GM18517 (cell line): Measurements from ENCODE around the gene GLCCI1.

Experiments used
- ATAC-seq: cut with Tn5 transposase; IDR thresholded peaks from one replicate; pipeline ENCODE4 v1.9.1; 2021; ENCODE audit warnings: mild to moderate bottlenecking, moderate library complexity; ENCODE audit not compliant: unreplicated experiment

Gene GLCCI1

DNA sequence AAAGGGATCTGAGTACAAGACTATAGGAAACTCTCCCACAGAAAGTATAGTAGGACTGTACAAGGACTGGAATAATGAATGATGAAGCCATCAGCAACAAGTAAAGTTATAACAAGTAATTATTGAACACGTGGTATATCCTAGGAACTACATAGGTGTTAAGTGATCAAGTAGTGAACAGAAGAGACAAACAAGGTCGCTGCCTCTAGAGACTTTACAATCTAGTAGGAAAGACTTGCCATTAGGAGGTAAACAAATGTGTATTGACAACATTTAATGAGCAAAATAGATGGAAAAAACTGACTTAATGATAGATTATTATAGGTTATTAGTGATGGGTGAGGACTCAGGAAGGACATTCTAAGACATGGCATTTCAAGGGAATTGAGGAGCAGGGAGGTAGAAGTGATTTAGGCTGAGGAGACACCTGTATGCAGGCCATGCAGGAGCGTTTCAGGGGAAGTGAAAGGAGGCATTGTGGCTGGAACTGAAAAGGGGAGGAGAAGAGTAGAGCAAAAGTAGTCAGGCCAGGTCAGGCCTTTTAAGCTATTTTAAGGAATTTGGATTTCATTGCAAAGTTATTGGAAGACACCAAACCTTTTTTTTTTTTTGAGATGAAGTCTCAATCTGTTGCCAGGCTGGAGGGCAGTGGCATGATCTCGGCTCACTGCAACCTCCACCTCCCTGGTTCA lies 8.5 kb upstream of the GLCCI1 start:
- peak; percentile 94 for ATAC-seq

DNA sequence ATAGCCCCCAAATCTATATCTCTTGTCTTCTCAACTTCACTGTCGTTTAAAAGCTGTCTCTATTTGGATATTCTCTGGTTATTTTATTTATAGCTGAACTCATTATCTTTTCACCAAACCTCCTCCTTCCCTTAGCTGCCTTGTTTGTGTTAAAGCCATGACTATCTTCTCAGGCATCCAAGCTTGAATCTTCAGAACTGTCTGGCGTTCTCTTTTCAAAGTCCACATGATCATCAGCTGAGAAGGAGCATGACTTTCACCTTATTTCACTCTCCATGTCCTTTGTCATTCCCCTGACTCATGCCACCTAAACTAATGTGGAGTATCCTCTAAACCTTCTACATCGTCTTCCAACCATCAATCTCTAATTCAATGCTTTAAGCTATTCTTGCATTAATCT lies 5.7 kb upstream of the GLCCI1 start:
- no peak for ATAC-seq

DNA sequence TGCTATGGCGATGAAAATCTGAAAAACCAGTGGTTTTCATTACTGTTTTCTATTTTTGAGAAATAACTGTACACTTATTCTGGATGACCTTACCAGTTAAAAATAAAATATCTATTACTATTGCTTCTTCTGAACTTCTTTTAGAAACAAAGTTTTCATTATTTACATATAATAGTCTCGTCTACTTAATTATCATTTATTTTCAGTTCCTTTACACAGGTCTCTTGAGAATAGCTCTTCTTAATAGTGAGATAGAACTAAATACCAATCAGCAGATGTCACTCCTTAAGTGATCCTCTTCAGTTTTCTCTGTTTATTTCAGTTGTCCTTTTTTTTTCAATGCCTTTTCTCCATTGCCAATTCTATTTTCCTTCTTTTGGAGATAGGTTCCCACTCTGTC lies 4.3 kb upstream of the GLCCI1 start:
- ATAC-seq, result no peak

GRCh38 chr7:7964691-7965090 lies 3.9 kb upstream of the GLCCI1 start:
- ATAC-seq, result no peak

DNA sequence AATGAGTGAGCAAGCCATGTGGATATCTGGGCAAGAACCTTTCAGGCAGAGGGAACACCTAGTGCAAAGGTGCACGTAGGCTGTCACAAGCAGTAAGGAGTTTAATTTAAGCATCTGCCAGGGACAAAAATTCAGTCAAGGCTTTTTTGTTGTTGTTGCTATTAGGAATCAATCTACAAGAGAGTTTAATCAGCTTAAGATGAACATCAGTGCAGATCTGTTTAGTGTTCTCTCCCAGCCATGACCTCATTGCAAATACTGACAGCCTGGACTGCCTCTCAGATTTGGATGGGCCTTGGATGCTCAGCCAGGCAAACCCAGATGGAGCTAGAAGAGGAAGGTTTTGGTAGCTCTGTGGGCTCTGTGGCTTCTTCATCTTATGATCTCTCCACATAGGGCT lies 3.3 kb upstream of the GLCCI1 start:
- no peak for ATAC-seq

DNA sequence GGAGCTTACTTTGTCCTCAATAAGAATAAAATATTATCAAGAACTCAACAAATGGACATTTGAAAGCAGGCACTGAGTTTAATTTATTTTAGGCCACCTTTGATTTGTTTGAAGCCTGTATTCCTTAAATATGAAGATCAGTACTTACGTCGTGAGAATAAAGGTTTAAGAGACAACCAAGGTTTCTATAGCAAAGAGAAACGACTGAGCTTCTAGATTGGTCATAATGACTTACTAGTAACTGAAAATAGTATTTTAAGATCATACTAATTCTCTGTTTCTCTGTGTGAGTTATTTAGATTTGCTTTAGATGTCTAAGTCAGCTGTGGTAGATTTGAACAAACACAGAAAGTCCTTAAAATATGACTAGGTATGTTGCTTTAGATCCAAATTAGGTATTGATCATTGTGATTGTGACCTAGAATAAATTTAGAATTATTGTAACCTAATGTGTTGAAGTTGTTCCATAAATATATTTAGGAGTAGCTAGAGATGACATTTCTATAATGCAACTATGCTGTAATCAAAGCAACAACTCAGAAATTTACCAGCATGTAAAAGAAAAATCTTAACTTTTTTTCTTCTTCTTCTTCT lies 2.4 kb upstream of the GLCCI1 start:
- no peak for ATAC-seq

DNA sequence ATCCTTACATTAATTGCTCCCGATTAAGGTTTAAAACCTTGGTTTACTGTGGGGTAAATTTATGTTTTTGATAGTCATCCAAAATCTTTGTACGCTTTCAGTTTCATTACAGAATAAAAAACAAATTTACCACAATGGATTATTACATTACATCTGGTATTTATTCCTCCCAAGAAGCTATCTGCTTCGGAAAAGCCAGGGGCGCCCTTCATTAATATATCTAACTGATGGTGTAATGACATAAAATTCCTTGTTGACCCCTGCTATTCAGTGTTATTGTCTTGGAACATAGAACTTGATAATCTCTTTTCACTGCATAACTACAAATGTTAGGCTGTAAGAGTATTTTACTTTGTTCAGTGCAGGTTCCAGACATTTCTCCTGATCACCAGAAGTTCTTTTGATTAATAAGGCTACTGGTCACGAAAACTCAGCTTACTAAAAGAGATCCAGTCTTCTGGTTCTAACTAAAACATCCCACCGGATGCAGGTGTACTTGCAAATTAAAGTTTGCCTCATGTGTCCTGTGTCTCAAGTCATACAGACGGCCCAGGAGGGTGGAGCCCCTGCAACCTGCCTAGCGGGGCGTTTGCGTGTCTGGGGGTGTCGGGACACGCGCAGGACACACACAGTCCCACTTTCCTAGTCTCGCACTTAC lies 581 bp upstream of the GLCCI1 start:
- ATAC-seq, result no peak

- no peak for ATAC-seq
Observed at GRCh38 chr7:7969306-7970236, 975 bp downstream of the GLCCI1 start.

- ATAC-seq, result no peak
Observed at GRCh38 chr7:7970237-7970530, 1.6 kb downstream of the GLCCI1 start.

GRCh38 chr7:7970531-7971307 lies 2.1 kb downstream of the GLCCI1 start:
- no peak for ATAC-seq

- no peak for ATAC-seq
Observed at GRCh38 chr7:7971308-7972040, 2.9 kb downstream of the GLCCI1 start.

- no peak for ATAC-seq
Observed at GRCh38 chr7:7972128-7972527, 3.5 kb downstream of the GLCCI1 start.

GRCh38 chr7:7972922-7973594 lies 4.5 kb downstream of the GLCCI1 start:
- no peak for ATAC-seq

DNA sequence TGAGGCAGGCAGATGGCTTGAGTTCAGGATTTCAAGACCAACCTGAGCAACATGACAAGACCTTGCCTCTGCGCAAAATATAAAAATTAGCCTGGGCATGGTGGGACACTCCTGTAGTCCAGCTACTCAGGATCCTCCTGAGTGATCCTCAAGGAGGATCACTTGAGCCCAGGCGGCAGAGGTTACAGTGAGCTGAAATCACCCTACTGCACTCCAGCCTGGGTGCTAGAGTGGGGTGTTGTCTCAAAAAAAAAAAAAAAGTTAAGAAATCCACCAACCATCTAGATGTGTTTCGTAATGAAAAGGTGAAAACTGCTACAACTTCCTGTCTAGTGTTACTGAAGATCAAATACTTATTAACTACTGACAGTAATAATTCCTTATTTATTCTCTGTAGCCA lies 8.1 kb downstream of the GLCCI1 start:
- ATAC-seq, result no peak

DNA sequence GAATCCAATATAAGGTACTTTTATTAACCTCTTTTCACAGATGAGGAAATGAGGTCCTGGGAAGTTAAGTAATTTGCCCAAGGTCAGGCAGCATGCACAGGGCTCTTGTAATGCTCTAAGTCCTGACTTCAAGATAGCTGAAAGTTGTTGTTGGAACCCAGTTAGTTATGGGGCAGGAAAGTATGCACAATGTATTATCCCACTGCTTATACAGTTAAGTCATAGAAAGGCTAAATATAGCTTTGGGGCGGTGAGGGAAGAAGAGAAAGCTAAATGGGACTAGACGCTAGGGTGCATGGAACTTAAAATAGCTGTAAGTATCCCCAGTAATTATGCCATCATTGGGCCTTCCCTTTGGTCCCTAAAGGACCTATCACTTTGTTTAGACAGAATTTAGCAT lies 9.2 kb downstream of the GLCCI1 start:
- no peak for ATAC-seq

DNA sequence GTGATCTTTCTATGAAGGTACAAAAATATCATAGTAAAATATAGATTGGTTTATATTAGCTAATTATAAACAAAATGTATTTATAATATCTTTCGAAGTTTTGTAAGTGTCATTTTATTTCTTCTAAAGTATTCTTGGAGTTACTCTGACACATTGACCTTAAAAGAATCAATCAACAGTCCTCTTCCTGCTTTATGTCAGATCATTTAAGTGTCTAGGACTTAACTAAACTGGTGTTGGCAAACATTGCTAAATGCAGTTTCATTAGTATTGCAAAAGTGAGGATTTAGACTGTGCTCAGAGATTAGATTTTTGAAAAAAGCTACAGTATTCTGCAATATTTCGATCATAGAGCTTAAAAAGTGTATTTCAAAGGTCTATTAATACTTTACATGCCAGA lies 10.3 kb downstream of the GLCCI1 start:
- no peak for ATAC-seq

- ATAC-seq, result no peak
Observed at GRCh38 chr7:7979558-7979957, 11.0 kb downstream of the GLCCI1 start.

GRCh38 chr7:7980134-7980533 lies 11.5 kb downstream of the GLCCI1 start:
- no peak for ATAC-seq

GRCh38 chr7:7982904-7983303 lies 14.3 kb downstream of the GLCCI1 start:
- ATAC-seq, result no peak

GRCh38 chr7:7984424-7984823 lies 15.8 kb downstream of the GLCCI1 start:
- ATAC-seq, result no peak
